ENCODE data around the gene TJAP1. TPM values are rescaled to one million over a fixed set of nuclear protein-coding genes. Genes with fewer than 3 reads are reported as not detected.
A peak's percentile ranks its signal among the peaks of the same experiment; 100 is the strongest.

TJAP1 gene
- total RNA-seq, 1 donor from 2014 or later, result 12.9 TPM

GRCh38 chr6:43452896-43453295 lies 24.5 kb upstream of the TJAP1 start:
- H3F3A ChIP-seq (ENCODE audit: low read depth), result peaks cover 29% of the 10 kb centered on the region
- Mint-ChIP-seq H3K4me1 (peaks cover 12% of the 10 kb centered on the region), H3K4me3 (no peak overlapping the region)

GRCh38 chr6:43453831-43454230 lies 23.5 kb upstream of the TJAP1 start:
- no peaks in the 10 kb centered on the region for H3K79me2 ChIP-seq (ENCODE audit: low read depth)
- H3K4me3 ChIP-seq, result no peak overlapping the region
- H3K36me3 ChIP-seq, result no peaks in the 10 kb centered on the region
- no peak overlapping the region for H3K9ac ChIP-seq
- Mint-ChIP-seq H3K4me1 (peaks cover 12% of the 10 kb centered on the region), H3K36me3 (peaks cover 1% of the 10 kb centered on the region), H3K4me3 (peak overlapping the region; percentile 42), H3K9me3 (no peaks in the 10 kb centered on the region), H3K27ac (no peak overlapping the region), H3K27me3 (ENCODE audit: insufficient read depth, low read depth) (peaks cover 26% of the 10 kb centered on the region)
- H3K27me3 ChIP-seq, result peaks cover 43% of the 10 kb centered on the region
- no peaks in the 10 kb centered on the region for H3K9me3 ChIP-seq (ENCODE audit: low read depth)
- no peak overlapping the region for H3K4me2 ChIP-seq
- H3K4me1 ChIP-seq, result no peaks in the 10 kb centered on the region
- H2AFZ ChIP-seq (replicated peaks), result no peak overlapping the region
- peaks cover 29% of the 10 kb centered on the region for H3F3A ChIP-seq (ENCODE audit: low read depth)
- no peak for DNase-seq (ENCODE audit: low spot score)
- no peak overlapping the region for H3K27ac ChIP-seq
- H4K20me1 ChIP-seq (ENCODE audit: low read depth), result peaks cover 9% of the 10 kb centered on the region
- TF ChIP-seq EZH2phosphoT487 (IDR thresholded peaks at IDR 0.05) (no peak), EZH2 (IDR thresholded peaks at IDR 0.05) (no peak), CTCF (IDR thresholded peaks at IDR 0.05) (no peak)

More at GRCh38 chr6:43452896-43453295, 24.5 kb upstream of the TJAP1 start:
- Histone ChIP-seq H3K4me1 (no peaks in the 10 kb centered on the region), H3K27ac (no peak overlapping the region), H3K4me2 (no peak overlapping the region), H4K20me1 (ENCODE audit: low read depth) (peaks cover 9% of the 10 kb centered on the region), H3K9me3 (ENCODE audit: low read depth) (no peaks in the 10 kb centered on the region), H3K36me3 (no peaks in the 10 kb centered on the region), H3K9ac (no peak overlapping the region), H3K79me2 (ENCODE audit: low read depth) (no peaks in the 10 kb centered on the region), H3K27me3 (peaks cover 40% of the 10 kb centered on the region), H3K4me3 (no peak overlapping the region), H2AFZ (replicated peaks) (no peak overlapping the region)
- Mint-ChIP-seq H3K9me3 (no peaks in the 10 kb centered on the region), H3K27ac (no peak overlapping the region), H3K36me3 (peaks cover 1% of the 10 kb centered on the region), H3K27me3 (ENCODE audit: insufficient read depth, low read depth) (peaks cover 29% of the 10 kb centered on the region)
- DNase-seq (ENCODE audit: low spot score), result no peak
- TF ChIP-seq CTCF (IDR thresholded peaks at IDR 0.05) (no peak), EZH2phosphoT487 (IDR thresholded peaks at IDR 0.05) (no peak), EZH2 (IDR thresholded peaks at IDR 0.05) (no peak)

GRCh38 chr6:43454290-43454695 lies 23.1 kb upstream of the TJAP1 start:
- no peak overlapping the region for H3K9ac ChIP-seq
- no peak for DNase-seq (ENCODE audit: low spot score)
- H3K36me3 ChIP-seq, result no peaks in the 10 kb centered on the region
- no peaks in the 10 kb centered on the region for H3K9me3 Mint-ChIP-seq
- H3K4me3 ChIP-seq, result peak overlapping the region; percentile 69
- H3K27me3 Mint-ChIP-seq (ENCODE audit: insufficient read depth, low read depth), result peaks cover 26% of the 10 kb centered on the region
- H3K4me1 ChIP-seq, result no peaks in the 10 kb centered on the region
- peaks cover 9% of the 10 kb centered on the region for H4K20me1 ChIP-seq (ENCODE audit: low read depth)
- H3K4me3 Mint-ChIP-seq, result peak overlapping the region; percentile 84
- peak overlapping the region; percentile 98 for H3K4me2 ChIP-seq
- peaks cover 12% of the 10 kb centered on the region for H3K4me1 Mint-ChIP-seq
- peaks cover 1% of the 10 kb centered on the region for H3K36me3 Mint-ChIP-seq
- peaks cover 29% of the 10 kb centered on the region for H3F3A ChIP-seq (ENCODE audit: low read depth)
- H3K27ac Mint-ChIP-seq, result no peak overlapping the region
- no peaks in the 10 kb centered on the region for H3K9me3 ChIP-seq (ENCODE audit: low read depth)
- peaks cover 45% of the 10 kb centered on the region for H3K27me3 ChIP-seq
- TF ChIP-seq CTCF (IDR thresholded peaks at IDR 0.05) (peak; percentile 89), EZH2 (IDR thresholded peaks at IDR 0.05) (no peak)
- H3K27ac ChIP-seq, result no peak overlapping the region
- no peaks in the 10 kb centered on the region for H3K79me2 ChIP-seq (ENCODE audit: low read depth)
- no peak overlapping the region for H2AFZ ChIP-seq (replicated peaks)

Data from neural progenitor cell (in vitro differentiated cells).